Neural cell (in vitro differentiated cells): ENCODE results near the gene VASN. TPM values are rescaled to one million over a fixed set of nuclear protein-coding genes. Genes with fewer than 3 reads are reported as not detected.

Experiments used
- H2AFZ ChIP-seq: fragments of 200-600, 300-800 bp; sonication (generic), shearing (Covaris generic); 2 replicates; pipeline ENCODE4 v1.6.0; 2014; ENCODE audit warnings: low read depth, mild to moderate bottlenecking, antibody characterized with exemption, low read length, moderate library complexity
- H3F3A ChIP-seq: fragments of 200-600 bp; shearing (Covaris generic); 2 replicates; pipeline ENCODE4 v1.6.1; 2016; ENCODE audit warnings: mild to moderate bottlenecking, moderate library complexity, mixed read lengths, antibody characterized with exemption, low read length; ENCODE audit not compliant: insufficient read depth, poor library complexity, severe bottlenecking
- H3K27ac ChIP-seq: fragments of 200-600, 300-800 bp; sonication (generic), shearing (Covaris generic); 2 replicates; pipeline ENCODE4 v1.5.1; 2014; ENCODE audit warnings: mild to moderate bottlenecking, low read length, moderate library complexity
- H3K27me3 ChIP-seq: fragments of 300-800, 200-600 bp; sonication (generic), shearing (Covaris generic); 2 replicates; pipeline ENCODE4 v1.6.0; 2014; ENCODE audit warnings: mild to moderate bottlenecking, low read depth, low read length, moderate library complexity; ENCODE audit not compliant: insufficient read depth
- H3K36me3 ChIP-seq: fragments of 300-800, 200-600 bp; sonication (generic), shearing (Covaris generic); 2 replicates; pipeline ENCODE4 v1.5.1; 2014; ENCODE audit warnings: mild to moderate bottlenecking, antibody characterized with exemption, low read length, moderate library complexity; ENCODE audit not compliant: insufficient read depth
- H3K4me2 ChIP-seq: fragments of 300-800, 200-600 bp; sonication (generic), shearing (Covaris generic); 2 replicates; pipeline ENCODE4 v1.6.0; 2014; ENCODE audit warnings: mild to moderate bottlenecking, low read length
- H3K4me3 ChIP-seq: fragments of 300-800, 200-600 bp; sonication (generic), shearing (Covaris generic); 2 replicates; pipeline ENCODE4 v1.5.1; 2014; ENCODE audit warnings: mild to moderate bottlenecking, low read length, moderate library complexity
- H3K79me2 ChIP-seq: fragments of 200-600 bp; shearing (Covaris generic); replicated peaks from 2 replicates; pipeline ENCODE4 v1.6.0; 2014; ENCODE audit warnings: mild to moderate bottlenecking, low read length, moderate library complexity; ENCODE audit not compliant: insufficient read depth
- H3K9ac ChIP-seq: fragments of 300-800, 200-600 bp; sonication (generic), shearing (Covaris generic); 2 replicates; pipeline ENCODE4 v1.6.1; 2016; ENCODE audit warnings: mild to moderate bottlenecking, low read length, mixed read lengths
- H3K9me2 ChIP-seq: fragments of 200-600 bp; shearing (Covaris generic); 2 replicates; pipeline ENCODE4 v1.6.1; 2016; ENCODE audit warnings: mild to moderate bottlenecking, low read length, mixed read lengths; ENCODE audit not compliant: insufficient read depth
- H3K9me3 ChIP-seq: fragments of 200-600, 300-800 bp; sonication (generic), shearing (Covaris generic); 2 replicates; pipeline ENCODE4 v1.6.1; 2016; ENCODE audit warnings: mild to moderate bottlenecking, mixed run types, low read length, moderate library complexity, mixed read lengths
- H4K20me1 ChIP-seq: fragments of 200-600 bp; shearing (Covaris generic); 2 replicates; pipeline ENCODE4 v1.6.1; 2016; ENCODE audit warnings: mild to moderate bottlenecking, mixed run types; ENCODE audit not compliant: insufficient read depth
- CTCF ChIP-seq: fragments of 450-650 bp; IDR thresholded peaks from 2 replicates; pipeline ENCODE4 v1.5.1; 2014; ENCODE audit warnings: antibody characterized with exemption, mild to moderate bottlenecking, moderate library complexity; ENCODE audit not compliant: poor library complexity, severe bottlenecking
- EP300 ChIP-seq: fragments of 450-650 bp; conservative IDR thresholded peaks from 2 replicates; pipeline ENCODE4 v1.6.1; 2014; ENCODE audit warnings: antibody characterized with exemption, mild to moderate bottlenecking, moderate library complexity; ENCODE audit not compliant: poor library complexity, severe bottlenecking
- EZH2 ChIP-seq: fragments of 200-600, 300-800 bp; shearing (Covaris generic), sonication (generic); IDR thresholded peaks from 2 replicates; pipeline ENCODE4 v1.6.1; 2014; ENCODE audit warnings: antibody characterized with exemption, low read length, borderline replicate concordance, mild to moderate bottlenecking; ENCODE audit not compliant: insufficient read depth, poor library complexity, severe bottlenecking
- MXI1 ChIP-seq: fragments of 450-650 bp; conservative IDR thresholded peaks from 2 replicates; pipeline ENCODE4 v1.6.1; 2014; ENCODE audit warnings: antibody characterized with exemption, mild to moderate bottlenecking; ENCODE audit not compliant: poor library complexity, severe bottlenecking
- POLR2AphosphoS5 ChIP-seq: IDR thresholded peaks from 2 replicates; pipeline ENCODE4 v1.6.1; 2012
- RAD21 ChIP-seq: fragments of 450-650 bp; conservative IDR thresholded peaks from 2 replicates; pipeline ENCODE4 v1.6.1; 2014; ENCODE audit warnings: antibody characterized with exemption, mild to moderate bottlenecking, moderate library complexity
- REST ChIP-seq: IDR thresholded peaks from 2 replicates; pipeline ENCODE4 v1.6.1; 2012; ENCODE audit warnings: borderline replicate concordance
- SMC3 ChIP-seq: fragments of 450-650 bp; conservative IDR thresholded peaks from 2 replicates; pipeline ENCODE4 v1.6.1; 2014; ENCODE audit warnings: antibody characterized with exemption, mild to moderate bottlenecking, moderate library complexity; ENCODE audit not compliant: poor library complexity
- TAF1 ChIP-seq: IDR thresholded peaks from 2 replicates; pipeline ENCODE4 v1.6.1; 2012; ENCODE audit warnings: low read depth
- polyA plus RNA-seq: library from polyadenylated mRNA; depleted of rRNA; stranded (reverse); fragments of >200 nt; gene quantifications from 2 replicates; pipeline ENCODE4 v1.2.3, GENCODE V29; 2014

VASN gene
- polyA plus RNA-seq, 1 donor from 2014 or later, result 0.57 TPM

GRCh38 chr16:4354512-4355409 is 16.9 kb upstream of the VASN start:
- Histone ChIP-seq H3K9me2 (no peaks in the 10 kb centered on the region), H3K27me3 (no peaks in the 10 kb centered on the region), H3K4me3 (no peak overlapping the region), H3K9me3 (no peaks in the 10 kb centered on the region), H3F3A (no peaks in the 10 kb centered on the region), H2AFZ (no peak overlapping the region), H3K27ac (no peak overlapping the region), H3K79me2 (peaks cover 3% of the 10 kb centered on the region), H3K9ac (no peak overlapping the region), H3K36me3 (no peaks in the 10 kb centered on the region), H3K4me2 (no peak overlapping the region), H4K20me1 (no peaks in the 10 kb centered on the region)
- TF ChIP-seq SMC3 (no peak), EP300 (no peak), RAD21 (no peak), CTCF (no peak), EZH2 (no peak), REST (no peak), MXI1 (no peak), POLR2AphosphoS5 (no peak)

- H3K27ac ChIP-seq, result no peak overlapping the region
- H3K79me2 ChIP-seq, result no peaks in the 10 kb centered on the region
- H3K9ac ChIP-seq, result no peak overlapping the region
- H3K4me2 ChIP-seq, result no peak overlapping the region
- H3K36me3 ChIP-seq, result no peaks in the 10 kb centered on the region
- no peaks in the 10 kb centered on the region for H3F3A ChIP-seq
- H4K20me1 ChIP-seq, result no peaks in the 10 kb centered on the region
- H2AFZ ChIP-seq, result no peak overlapping the region
- no peak for TF ChIP-seq REST
- no peak for TF ChIP-seq POLR2AphosphoS5
- no peak for TF ChIP-seq MXI1
- no peak for TF ChIP-seq TAF1
- TF ChIP-seq SMC3, result no peak
- no peak for TF ChIP-seq CTCF
- TF ChIP-seq RAD21, result no peak
- no peak for TF ChIP-seq EP300
- no peak for TF ChIP-seq EZH2
- no peaks in the 10 kb centered on the region for H3K27me3 ChIP-seq
- H3K4me3 ChIP-seq, result no peak overlapping the region
- no peaks in the 10 kb centered on the region for H3K9me3 ChIP-seq
- H3K9me2 ChIP-seq, result no peaks in the 10 kb centered on the region
These were observed 14.8 kb upstream of the VASN start for GRCh38 chr16:4356820-4357219.
